Measurements from ENCODE around the gene DIPK2B.

Gene DIPK2B, protein sequence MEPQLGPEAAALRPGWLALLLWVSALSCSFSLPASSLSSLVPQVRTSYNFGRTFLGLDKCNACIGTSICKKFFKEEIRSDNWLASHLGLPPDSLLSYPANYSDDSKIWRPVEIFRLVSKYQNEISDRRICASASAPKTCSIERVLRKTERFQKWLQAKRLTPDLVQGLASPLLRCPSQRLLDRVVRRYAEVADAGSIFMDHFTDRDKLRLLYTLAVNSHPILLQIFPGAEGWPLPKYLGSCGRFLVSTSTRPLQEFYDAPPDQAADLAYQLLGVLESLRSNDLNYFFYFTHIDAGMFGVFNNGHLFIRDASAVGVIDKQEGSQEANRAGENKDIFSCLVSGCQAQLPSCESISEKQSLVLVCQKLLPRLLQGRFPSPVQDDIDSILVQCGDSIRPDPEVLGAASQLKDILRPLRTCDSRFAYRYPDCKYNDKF

DNA sequence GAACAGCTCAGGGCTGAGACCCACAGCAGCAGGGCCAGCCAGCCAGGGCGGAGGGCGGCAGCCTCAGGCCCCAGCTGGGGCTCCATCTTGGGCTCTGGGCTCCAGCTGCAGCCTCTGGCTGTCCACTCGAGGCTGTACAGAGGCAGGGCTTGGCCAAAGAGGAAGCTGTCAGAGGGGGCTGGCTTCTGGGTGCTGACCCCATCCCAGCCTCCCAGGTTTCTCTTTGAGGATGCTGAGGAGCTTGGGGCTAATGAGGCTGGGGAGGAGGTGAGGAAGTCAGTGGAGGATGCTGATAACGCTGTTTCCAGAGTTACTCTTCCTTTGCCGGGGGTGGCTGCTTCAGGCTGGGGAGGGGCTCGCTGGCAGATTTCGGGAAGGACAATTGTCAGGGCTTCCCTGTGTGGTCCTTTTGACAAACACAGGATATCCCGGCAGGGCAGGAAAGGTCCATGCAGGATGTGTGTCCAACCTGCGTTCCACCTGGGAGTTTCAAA, at the start of gene DIPK2B:
DIPK2B (minus strand) TSS at position 136 of the 494 bp plus-strand sequence; CDS start at position 86, 50 bp downstream.
- TF ChIP-seq FOXM1 (IDR thresholded peaks at IDR 0.05; ENCODE audit: borderline replicate concordance), result no peak
- no peak for TF ChIP-seq L3MBTL2 (conservative IDR thresholded peaks at IDR 0.05)
- TF ChIP-seq TARDBP (IDR thresholded peaks at IDR 0.05), result no peak
- no peak for TF ChIP-seq ZNF384 (IDR thresholded peaks at IDR 0.05)
- no peak for TF ChIP-seq BHLHE40 (IDR thresholded peaks at IDR 0.05; ENCODE audit: borderline replicate concordance)
- TF ChIP-seq CTBP1 (IDR thresholded peaks at IDR 0.05; ENCODE audit: borderline replicate concordance), result no peak
- no peak for TF ChIP-seq LEF1 (IDR thresholded peaks at IDR 0.05; ENCODE audit: borderline replicate concordance)
- ChIA-PET CTCF (interaction anchor here (1.2 kb wide), 1 partner anchor 14 kb away, joined by 3 read pairs; no protein-coding TSS in a partner anchor), POLR2A (no interaction called here)
- no peak for DNase-seq (ENCODE audit: extremely low spot score)

DNA sequence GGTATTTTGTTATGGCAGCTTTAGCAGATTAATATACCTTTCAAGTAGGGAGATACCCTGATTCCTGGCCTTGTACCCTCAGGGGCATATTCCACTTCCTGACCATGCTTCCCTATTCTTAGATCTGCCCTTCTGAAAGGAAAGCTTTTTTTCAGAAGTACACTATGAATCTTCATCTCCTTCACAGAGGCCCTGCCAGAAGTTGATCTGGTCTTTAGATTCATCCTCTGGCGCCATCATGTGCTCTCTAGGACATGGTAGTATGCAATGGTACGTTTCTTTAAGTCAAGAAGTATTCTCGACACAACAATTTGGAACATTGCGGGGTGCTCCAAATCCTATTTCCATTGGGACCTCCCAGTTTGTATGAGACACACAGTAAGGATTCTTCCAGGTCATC, 39.6 kb upstream of the DIPK2B start:
- TF ChIP-seq FOXM1 (IDR thresholded peaks at IDR 0.05; ENCODE audit: borderline replicate concordance), result no peak
- DNase-seq (ENCODE audit: extremely low spot score), result no peak
- ChIA-PET CTCF (no interaction called here), POLR2A (no interaction called here)

DNA sequence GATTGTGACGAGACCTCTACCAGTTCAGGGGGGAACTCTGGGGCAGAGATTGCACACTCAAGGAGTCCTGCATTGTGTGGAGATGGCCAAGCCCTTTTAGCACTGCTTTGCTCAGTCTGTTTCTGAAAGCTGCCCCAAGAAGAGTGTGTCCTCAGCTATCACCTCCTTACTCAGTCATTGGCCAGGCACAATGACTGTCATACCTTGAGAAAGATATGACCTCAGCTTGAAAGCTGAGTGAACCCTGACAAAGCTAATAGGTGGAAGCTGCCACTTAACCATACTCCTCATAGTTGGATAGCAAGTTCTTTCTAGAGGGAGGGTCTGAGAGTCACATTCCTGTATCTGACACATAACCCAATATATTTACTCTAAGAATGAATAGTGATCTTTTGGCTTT, 37.8 kb upstream of the DIPK2B start:
- ChIA-PET POLR2A (no interaction called here), CTCF (interaction anchor here (0.7 kb wide), 1 partner anchor 12 kb away, joined by 3 read pairs; no protein-coding TSS in a partner anchor)
- TF ChIP-seq SUZ12 (IDR thresholded peaks at IDR 0.05), result no peak
- TF ChIP-seq FOXA1 (IDR thresholded peaks at IDR 0.05), result no peak
- TF ChIP-seq LEF1 (IDR thresholded peaks at IDR 0.05; ENCODE audit: borderline replicate concordance), result no peak
- no peak for TF ChIP-seq TARDBP (IDR thresholded peaks at IDR 0.05)
- TF ChIP-seq ZNF384 (IDR thresholded peaks at IDR 0.05), result no peak
- TF ChIP-seq FOXM1 (IDR thresholded peaks at IDR 0.05; ENCODE audit: borderline replicate concordance), result no peak
- no peak for TF ChIP-seq ELF4 (IDR thresholded peaks at IDR 0.05)
- TF ChIP-seq L3MBTL2 (conservative IDR thresholded peaks at IDR 0.05), result no peak
- DNase-seq (ENCODE audit: extremely low spot score), result no peak

DNA sequence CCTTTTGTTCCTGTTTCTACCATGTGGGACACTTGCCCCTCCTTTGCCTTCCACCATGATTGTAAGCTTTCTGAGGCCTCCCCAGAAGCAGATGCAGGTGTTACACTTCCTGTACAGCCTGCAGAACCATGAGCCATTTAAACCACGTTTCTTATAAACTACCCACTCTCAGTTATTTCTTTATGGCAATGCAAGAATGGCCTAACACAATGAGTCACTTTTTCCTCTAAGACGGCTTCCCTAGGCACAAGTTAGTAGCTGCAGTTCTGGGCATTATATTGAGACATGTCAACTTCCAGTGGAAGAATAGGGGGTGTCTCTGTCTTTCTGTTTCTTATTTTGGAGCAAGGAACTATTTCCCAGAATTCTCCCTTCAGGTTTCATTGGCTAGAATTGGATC, 32.9 kb upstream of the DIPK2B start:
- no peak for DNase-seq (ENCODE audit: extremely low spot score)
- ChIA-PET POLR2A (no interaction called here), CTCF (no interaction called here)
- TF ChIP-seq ARNT (IDR thresholded peaks at IDR 0.05), result no peak
- TF ChIP-seq, protein P1, sequence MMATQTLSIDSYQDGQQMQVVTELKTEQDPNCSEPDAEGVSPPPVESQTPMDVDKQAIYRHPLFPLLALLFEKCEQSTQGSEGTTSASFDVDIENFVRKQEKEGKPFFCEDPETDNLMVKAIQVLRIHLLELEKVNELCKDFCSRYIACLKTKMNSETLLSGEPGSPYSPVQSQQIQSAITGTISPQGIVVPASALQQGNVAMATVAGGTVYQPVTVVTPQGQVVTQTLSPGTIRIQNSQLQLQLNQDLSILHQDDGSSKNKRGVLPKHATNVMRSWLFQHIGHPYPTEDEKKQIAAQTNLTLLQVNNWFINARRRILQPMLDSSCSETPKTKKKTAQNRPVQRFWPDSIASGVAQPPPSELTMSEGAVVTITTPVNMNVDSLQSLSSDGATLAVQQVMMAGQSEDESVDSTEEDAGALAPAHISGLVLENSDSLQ (IDR thresholded peaks at IDR 0.05), result no peak
- TF ChIP-seq NFRKB (IDR thresholded peaks at IDR 0.05), result no peak
- no peak for TF ChIP-seq ZNF384 (IDR thresholded peaks at IDR 0.05)
- TF ChIP-seq FOXK2 (IDR thresholded peaks at IDR 0.05), result no peak
- no peak for TF ChIP-seq L3MBTL2 (conservative IDR thresholded peaks at IDR 0.05)
- no peak for TF ChIP-seq FOXM1 (IDR thresholded peaks at IDR 0.05; ENCODE audit: borderline replicate concordance)
- no peak for TF ChIP-seq ELF4 (IDR thresholded peaks at IDR 0.05)
- TF ChIP-seq SUZ12 (IDR thresholded peaks at IDR 0.05), result no peak

DNA sequence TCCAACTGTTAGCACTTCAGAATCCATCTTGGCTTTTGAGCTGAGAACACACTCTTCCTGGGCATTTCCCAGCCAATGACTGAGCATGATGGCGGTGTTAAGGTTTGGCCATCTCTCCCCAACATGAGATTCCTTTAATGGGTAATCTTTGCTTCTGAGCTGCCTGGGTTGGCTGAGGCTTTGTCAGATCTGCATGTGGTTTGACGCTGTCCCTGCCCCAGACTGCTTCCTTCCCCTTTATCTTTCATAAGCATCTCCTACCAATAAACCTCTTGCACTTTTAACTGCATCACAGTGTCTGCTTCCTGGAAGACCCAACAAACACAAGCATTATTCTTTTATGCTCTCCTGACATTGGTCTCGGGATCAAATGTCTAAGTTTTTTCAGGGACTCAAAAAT, 31.5 kb upstream of the DIPK2B start:
- CTCF ChIA-PET, result no interaction called here
- POLR2A ChIA-PET, result no interaction called here
- no peak for DNase-seq (ENCODE audit: extremely low spot score)
- TF ChIP-seq ZNF384 (IDR thresholded peaks at IDR 0.05) (no peak), SP1 (IDR thresholded peaks at IDR 0.05) (no peak), SUZ12 (IDR thresholded peaks at IDR 0.05) (no peak), CTBP1 (IDR thresholded peaks at IDR 0.05; ENCODE audit: borderline replicate concordance) (no peak), FOXM1 (IDR thresholded peaks at IDR 0.05; ENCODE audit: borderline replicate concordance) (no peak)
- TF ChIP-seq, protein P1 (IDR thresholded peaks at IDR 0.05), result no peak

DNA sequence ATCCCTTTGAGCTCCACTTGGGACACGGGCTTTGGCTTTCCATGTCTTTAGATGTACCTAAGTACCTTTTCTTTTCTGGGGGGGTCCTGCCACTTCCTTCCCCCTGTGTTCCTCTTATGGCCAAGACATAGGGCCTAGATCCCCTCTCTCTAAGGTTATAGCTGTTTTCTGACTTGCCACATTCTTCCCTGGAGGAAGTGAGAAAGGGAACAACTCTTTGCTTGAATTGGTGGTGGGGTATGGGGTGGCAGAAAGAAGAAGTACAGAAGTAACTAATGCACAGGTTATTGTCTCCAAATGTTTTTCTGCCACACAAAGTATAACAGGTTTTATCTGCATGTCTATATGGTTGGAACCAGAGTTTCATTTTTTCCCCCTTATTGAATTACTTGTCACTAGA, 29.7 kb upstream of the DIPK2B start:
- no peak for DNase-seq (ENCODE audit: extremely low spot score)
- TF ChIP-seq BHLHE40 (IDR thresholded peaks at IDR 0.05; ENCODE audit: borderline replicate concordance) (no peak), SUZ12 (IDR thresholded peaks at IDR 0.05) (no peak), SP1 (IDR thresholded peaks at IDR 0.05) (no peak), FOXK2 (IDR thresholded peaks at IDR 0.05) (no peak), ZNF384 (IDR thresholded peaks at IDR 0.05) (no peak), NFRKB (IDR thresholded peaks at IDR 0.05) (no peak), HDGF (IDR thresholded peaks at IDR 0.05; ENCODE audit: borderline replicate concordance) (no peak), FOXM1 (IDR thresholded peaks at IDR 0.05; ENCODE audit: borderline replicate concordance) (no peak), ELF4 (IDR thresholded peaks at IDR 0.05) (no peak), LEF1 (IDR thresholded peaks at IDR 0.05; ENCODE audit: borderline replicate concordance) (no peak), L3MBTL2 (conservative IDR thresholded peaks at IDR 0.05) (no peak), FOXA1 (IDR thresholded peaks at IDR 0.05) (no peak), ARNT (IDR thresholded peaks at IDR 0.05) (no peak), CTBP1 (IDR thresholded peaks at IDR 0.05; ENCODE audit: borderline replicate concordance) (no peak), TARDBP (IDR thresholded peaks at IDR 0.05) (no peak)
- TF ChIP-seq, protein P1 (IDR thresholded peaks at IDR 0.05), result no peak
- POLR2A ChIA-PET, result no interaction called here
- CTCF ChIA-PET, result no interaction called here

Data from HEK293T (cell line).